Transverse colon (tissue), 4 donors: Measurements from ENCODE around the gene TXNRD3. TPM values are rescaled to one million over a fixed set of nuclear protein-coding genes. Genes with fewer than 3 reads are reported as not detected.

Experiments
- DNase-seq: peaks from one replicate; pipeline ENCODE4 v3.0.0-alpha.2; 2019
- H3K27ac ChIP-seq, 4 donors: fragments of 200-600 bp; sonication (generic); 2 replicates each; pipeline ENCODE4 v1.5.1; 2016 to 2018; ENCODE audit warnings: inconsistent platforms in 4 of 4
- H3K27me3 ChIP-seq: fragments of 200-600 bp; sonication (generic); 2 replicates; pipeline ENCODE4 v1.5.1; 2017; ENCODE audit warnings: inconsistent platforms
- H3K36me3 ChIP-seq, 4 donors: fragments of 200-600 bp; sonication (generic); 2 replicates each; pipeline ENCODE4 v1.5.1; 2017 to 2019; ENCODE audit warnings: inconsistent platforms in 4 of 4
- H3K4me1 ChIP-seq, 4 donors: fragments of 200-600 bp; sonication (generic); 2 replicates each; pipeline ENCODE4 v1.5.1; 2017 to 2020; ENCODE audit warnings: inconsistent platforms in 4 of 4
- H3K4me3 ChIP-seq, 4 donors: fragments of 200-600 bp; sonication (generic); 1 replicate in 1 of 4; 2 replicates in 3 of 4; pipeline versions ENCODE4 v1.5.1 to v1.6.1; 2017 to 2019; ENCODE audit warnings: inconsistent platforms in 4 of 4
- H3K9me3 ChIP-seq, 2 donors: fragments of 200-600 bp; sonication (generic); 2 replicates each; pipeline ENCODE4 v1.5.1; 2017 to 2019; ENCODE audit warnings: inconsistent platforms in 2 of 2
- CTCF ChIP-seq, 5 experiments: fragments of 200-600 bp in 3 of 5; fragments of 450-650 bp in 2 of 5; sonication (generic) in 3 of 5; IDR thresholded peaks; 1 replicate in 2 of 5; 2 replicates in 3 of 5; pipeline ENCODE4 v1.5.1; 2016 to 2017; ENCODE audit warnings: antibody characterized with exemption in 5 of 5, inconsistent platforms in 3 of 5, mild to moderate bottlenecking in 2 of 5, moderate library complexity in 1 of 5
- EP300 ChIP-seq: sonication (generic); formaldehyde crosslinking; IDR thresholded peaks from one replicate; pipeline ENCODE4 v1.6.1; 2017; ENCODE audit warnings: antibody characterized with exemption, low read depth
- POLR2A ChIP-seq: fragments of 450-650 bp; IDR thresholded peaks from one replicate; pipeline ENCODE4 v1.6.1; 2016; ENCODE audit warnings: antibody characterized with exemption, mild to moderate bottlenecking, moderate library complexity
- POLR2AphosphoS5 ChIP-seq, 3 donors: sonication (generic); formaldehyde crosslinking; IDR thresholded peaks; one replicate each; pipeline ENCODE4 v1.6.1; 2016; ENCODE audit warnings: antibody characterized with exemption in 3 of 3
- WGBS, 2 donors: methylation state at CpG; one replicate each; pipeline ENCODE4 v1.1.5; 2018; ENCODE audit warnings: low coverage in 1 of 2; 5-methylcytosine and 5-hydroxymethylcytosine counted together
- in situ Hi-C, 4 donors: fragments of 200-750 bp; cut with MboI; loops; one replicate each; pipeline versions ENCODE4 v1.15.0 to v1.15.1; 2017; ENCODE audit warnings: low sequenced_read_pairs in 3 of 4, low pct_ligation_motif_present in 1 of 4, low pct_unique_long_range_greater_than_20kb in 1 of 4
- intact Hi-C: fragments of 100-400 bp; cut with DNase I; formaldehyde crosslinking; loops from one replicate; pipeline ENCODE4 v1.15.1; 2023; ENCODE audit warnings: low total_unique reads
- total RNA-seq, 4 donors: library from RNA; depleted of rRNA; stranded (reverse); fragments of >200 nt; gene quantifications; one replicate each; pipeline ENCODE4 v1.1.0, GENCODE V29; 2016

The TXNRD3 gene
- total RNA-seq, 4 donors from 2014 or later = 2.0 to 6.4 (median 3.5) TPM

- Histone ChIP-seq H3K4me3 (no peak overlapping the region), H3K36me3 (no peaks in the 10 kb centered on the region), H3K27ac (no peak overlapping the region), H3K27me3 (peaks cover 5% of the 10 kb centered on the region), H3K9me3 (no peaks in the 10 kb centered on the region), H3K4me1 (no peaks in the 10 kb centered on the region)
- DNase-seq = no peak
- WGBS, 2 donors = 85 to 86% methylated on average over 3 to 9 of the region's 9 CpGs
- in situ Hi-C loops (no loop called here), intact Hi-C loops (no loop called here)
- TF ChIP-seq POLR2A (no peak), CTCF (IDR thresholded peaks at IDR 0.05) (no peak), POLR2AphosphoS5 (IDR thresholded peaks at IDR 0.05) (no peak), EP300 (no peak)
Observed at GRCh38 chr3:126569390-126569975, 85.4 kb downstream of the TXNRD3 start.

- WGBS, 2 donors = 73 to 86% methylated on average over 2 to 3 of the region's 3 CpGs
- Histone ChIP-seq H3K4me1 (no peaks in the 10 kb centered on the region), H3K9me3 (no peaks in the 10 kb centered on the region), H3K27ac (no peak overlapping the region), H3K36me3 (no peaks in the 10 kb centered on the region), H3K4me3 (no peak overlapping the region), H3K27me3 (peaks cover 5% of the 10 kb centered on the region)
- DNase-seq = no peak
- in situ Hi-C loops (no loop called here), intact Hi-C loops (no loop called here)
- TF ChIP-seq POLR2A (no peak), CTCF (IDR thresholded peaks at IDR 0.05) (no peak), POLR2AphosphoS5 (IDR thresholded peaks at IDR 0.05) (no peak), EP300 (no peak)
Observed at GRCh38 chr3:126568776-126569342, 86.1 kb downstream of the TXNRD3 start.

- WGBS, 2 donors = 60 to 64% methylated on average over 4 to 10 of the region's 10 CpGs
- in situ Hi-C loops = no loop called here
- Histone ChIP-seq H3K9me3 (no peaks in the 10 kb centered on the region), H3K27me3 (peaks cover 5% of the 10 kb centered on the region), H3K4me3 (no peak overlapping the region), H3K4me1 (no peaks in the 10 kb centered on the region), H3K27ac (no peak overlapping the region), H3K36me3 (no peaks in the 10 kb centered on the region)
- no peak for DNase-seq
- TF ChIP-seq CTCF (IDR thresholded peaks at IDR 0.05) (no peak), POLR2A (no peak), POLR2AphosphoS5 (IDR thresholded peaks at IDR 0.05) (no peak), EP300 (no peak)
- intact Hi-C loops = no loop called here
Observed at GRCh38 chr3:126567696-126568438, 87.1 kb downstream of the TXNRD3 start.

GRCh38 chr3:126562737-126563276, 92.1 kb downstream of the TXNRD3 start:
- no peak for TF ChIP-seq POLR2AphosphoS5 (IDR thresholded peaks at IDR 0.05)
- TF ChIP-seq POLR2A = no peak
- TF ChIP-seq EP300 = no peak
- H3K36me3 ChIP-seq = no peaks in the 10 kb centered on the region
- intact Hi-C loops = no loop called here
- H3K27me3 ChIP-seq = peaks cover 5% of the 10 kb centered on the region
- no peak overlapping the region for H3K27ac ChIP-seq
- no peaks in the 10 kb centered on the region for H3K4me1 ChIP-seq
- DNase-seq = no peak
- 66 to 89% methylated on average over 2 of the region's 2 CpGs for WGBS, 2 donors
- H3K9me3 ChIP-seq = peaks cover 0 to 4% of the 10 kb centered on the region in 2 donors
- no peak overlapping the region for H3K4me3 ChIP-seq
- in situ Hi-C loops = no loop called here
